Measurements from ENCODE around the gene THADA.

Gene THADA

DNA sequence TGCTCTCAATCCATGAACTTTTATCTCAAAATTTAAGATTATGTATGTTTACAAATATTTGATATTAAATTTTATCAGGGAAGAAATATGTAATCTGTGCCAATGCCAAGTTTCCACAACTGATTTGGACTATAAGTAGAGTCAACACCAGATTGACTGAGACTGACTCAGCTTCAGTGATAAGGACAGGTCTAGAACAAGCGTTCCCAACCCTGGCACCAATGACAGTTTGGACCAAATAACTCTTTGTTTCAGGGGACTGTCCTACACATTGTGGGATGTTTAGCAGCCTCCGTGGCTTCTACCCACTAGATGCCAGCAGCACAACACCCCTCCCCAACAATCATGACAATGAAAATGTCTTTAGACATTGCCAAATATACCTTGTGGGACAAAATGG is 165.3 kb downstream of the THADA start:
- no peak for DNase-seq

- DNase-seq: no peak
Observed at GRCh38 chr2:43429369-43429768, 166.5 kb downstream of the THADA start.

- peak; percentile 39 for DNase-seq
Observed at GRCh38 chr2:43427032-43427424, 168.8 kb downstream of the THADA start.

GRCh38 chr2:43426305-43427031 is 169.4 kb downstream of the THADA start:
- DNase-seq: peak; percentile 96

GRCh38 chr2:43425659-43426058 is 170.2 kb downstream of the THADA start:
- DNase-seq: peak; percentile 43

DNA sequence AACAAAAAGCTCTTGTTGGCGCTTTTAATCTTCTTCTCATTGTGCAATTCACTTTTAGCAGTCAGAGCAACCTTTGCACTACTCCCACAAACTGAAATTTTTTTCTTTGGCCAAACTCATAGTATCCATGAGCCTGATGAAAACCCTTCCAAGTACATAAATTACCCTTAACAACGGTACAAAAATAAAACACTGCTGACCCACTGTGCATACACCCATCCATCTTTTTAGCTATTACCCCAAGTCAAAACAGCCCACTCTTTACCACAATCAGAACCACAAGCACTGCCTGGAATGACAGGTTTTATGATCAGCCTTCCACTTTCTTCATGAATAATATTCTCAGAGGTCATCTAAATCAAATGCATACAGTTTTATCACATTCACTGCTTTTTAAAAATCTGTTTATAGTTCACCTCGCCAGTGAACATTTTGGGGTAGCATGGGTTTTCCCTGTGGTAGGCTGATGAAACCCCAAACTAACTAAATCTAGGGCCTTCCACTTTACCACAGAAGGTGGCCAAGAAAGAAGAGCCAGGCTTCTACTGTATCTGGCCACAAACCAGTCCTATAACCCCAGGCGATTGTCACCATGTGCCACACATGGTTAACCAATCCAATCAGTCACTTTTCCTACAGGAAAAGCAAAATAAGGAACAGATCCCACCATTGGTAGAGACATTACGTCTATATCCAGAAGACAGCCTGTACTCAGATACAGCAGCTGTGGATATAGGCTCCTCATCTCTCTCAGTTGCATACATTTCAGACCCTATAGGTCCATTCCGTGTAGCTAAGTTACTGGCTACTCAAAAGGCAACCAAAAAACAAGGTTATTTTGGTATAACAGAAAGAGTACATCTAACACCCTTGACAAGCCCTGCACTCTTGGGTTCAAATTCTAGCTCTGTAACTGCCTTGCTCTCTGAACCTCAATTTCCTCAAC is 171.3 kb downstream of the THADA start:
- no peak for DNase-seq

DNA sequence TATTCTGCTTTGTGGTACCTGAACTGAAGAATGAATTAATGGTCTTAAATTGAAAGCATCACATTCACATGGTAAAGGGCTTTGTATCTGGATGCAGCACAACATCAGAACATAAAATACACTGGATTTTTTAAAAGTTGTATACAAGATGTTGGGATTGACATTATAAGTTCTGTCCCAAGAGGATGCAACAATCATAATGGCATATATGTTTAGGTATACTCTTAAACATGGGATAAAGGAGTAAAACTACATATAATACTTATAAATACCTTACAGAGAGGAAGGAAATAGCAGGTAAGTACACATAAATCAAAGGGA is 171.9 kb downstream of the THADA start:
- DNase-seq: no peak

- DNase-seq: peak; percentile 40
Observed at GRCh38 chr2:43421194-43421593, 174.6 kb downstream of the THADA start.

DNA sequence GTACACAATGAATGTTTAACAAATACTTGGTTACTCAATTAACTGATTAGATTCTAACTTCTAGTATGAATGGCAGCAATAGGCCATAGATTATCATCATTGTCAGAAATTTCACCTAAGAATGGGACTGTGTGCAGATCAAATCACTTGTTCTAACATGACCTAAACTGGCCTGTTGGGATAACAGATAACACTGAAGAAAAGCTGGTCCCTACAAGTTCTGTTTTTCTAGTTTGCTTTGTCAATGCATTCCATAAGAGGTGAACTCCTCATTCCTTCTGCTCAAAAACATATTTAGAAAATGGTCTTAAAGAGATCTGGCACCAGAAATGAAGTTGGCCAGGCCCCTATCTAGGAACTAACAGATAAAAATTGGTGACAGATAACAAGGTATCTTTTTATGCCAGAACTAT is 175.4 kb downstream of the THADA start:
- peak; percentile 84 for DNase-seq

- no peak for DNase-seq
Observed at GRCh38 chr2:43419876-43420275, 176.0 kb downstream of the THADA start.

DNA sequence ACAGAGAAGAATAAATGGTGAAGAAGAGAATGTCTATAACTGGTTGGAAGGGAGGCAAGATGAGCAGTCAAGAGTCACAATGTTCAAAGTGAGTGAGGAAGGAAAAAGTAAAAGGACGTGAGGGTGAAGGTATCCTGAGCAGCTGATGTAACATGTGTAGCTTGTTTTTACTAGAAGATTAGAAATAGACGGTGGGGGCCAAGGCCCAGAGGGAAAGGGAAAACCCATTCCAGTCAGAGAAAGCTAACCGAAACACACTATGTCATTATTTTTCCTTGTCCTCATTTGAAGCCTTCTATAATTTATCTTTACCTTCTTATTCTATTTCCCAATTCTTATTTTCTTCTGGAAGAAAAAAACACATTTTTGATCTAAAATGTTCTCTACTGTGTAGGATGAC is 176.6 kb downstream of the THADA start:
- DNase-seq: no peak

GRCh38 chr2:43418680-43419079 is 177.2 kb downstream of the THADA start:
- no peak for DNase-seq

GRCh38 chr2:43417300-43417699 is 178.5 kb downstream of the THADA start:
- no peak for DNase-seq

DNA sequence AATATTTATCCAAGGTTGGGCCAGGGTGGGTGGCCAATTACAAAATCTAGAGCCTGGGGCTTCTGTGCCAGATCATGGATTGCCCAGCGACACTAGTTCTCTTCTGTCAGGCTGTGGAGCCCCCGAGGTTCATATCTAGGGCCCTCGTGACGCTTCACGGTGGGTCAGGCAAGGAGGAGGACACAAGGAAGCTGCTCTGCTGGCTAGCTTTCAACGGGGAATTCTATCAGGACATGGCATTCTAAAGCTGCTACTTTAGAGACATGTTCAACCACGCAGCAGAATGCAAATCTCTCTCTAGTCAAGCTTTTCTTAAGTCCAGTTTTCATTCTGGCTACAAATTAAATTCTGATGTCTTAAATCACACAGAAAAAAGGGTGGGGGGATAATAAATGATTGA is 180.2 kb downstream of the THADA start:
- no peak for DNase-seq

DNA sequence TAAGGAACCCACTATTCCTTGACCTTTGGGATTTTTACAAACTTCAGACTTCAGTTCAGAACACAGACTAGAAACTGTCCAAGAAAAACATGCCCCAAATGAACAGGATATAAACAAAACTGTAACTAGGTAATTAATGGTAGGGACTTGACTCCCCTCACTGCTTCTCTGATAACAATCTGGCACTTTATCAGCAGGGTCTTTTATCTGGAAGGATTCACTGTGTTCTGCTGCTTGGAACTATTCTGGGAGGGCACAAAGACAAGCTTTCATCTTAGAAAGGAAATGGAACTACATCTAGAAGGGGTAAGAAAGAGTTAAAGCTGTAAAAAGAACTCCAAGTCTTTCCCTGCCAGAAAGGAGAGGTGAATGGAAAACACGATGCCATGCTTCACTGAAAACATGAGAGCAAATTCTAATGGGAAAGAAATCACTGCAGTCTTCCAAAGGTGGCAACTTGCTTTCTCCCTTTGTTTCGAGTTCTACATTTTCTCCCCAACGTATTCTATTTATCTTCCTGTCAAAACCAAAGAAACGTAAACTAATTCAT is 181.2 kb downstream of the THADA start:
- no peak for DNase-seq

DNA sequence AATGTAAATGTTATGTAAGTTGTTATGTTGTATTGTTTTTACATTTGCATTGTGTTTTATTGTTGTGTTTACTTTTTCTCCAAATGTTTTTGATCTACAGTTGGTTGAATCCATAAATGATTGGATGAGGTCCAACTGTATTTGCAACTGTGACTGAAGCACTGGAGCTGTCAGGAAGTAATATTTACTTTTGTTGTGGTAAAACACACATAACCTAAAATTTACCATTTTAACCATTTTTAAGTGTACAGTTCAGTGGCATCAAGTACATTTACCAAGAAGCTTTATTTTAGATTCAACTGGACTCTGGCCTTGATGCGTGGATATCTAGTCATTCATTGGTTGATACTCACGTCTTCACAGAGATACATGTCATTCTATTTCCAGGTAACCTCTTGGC is 181.8 kb downstream of the THADA start:
- no peak for DNase-seq

DNA sequence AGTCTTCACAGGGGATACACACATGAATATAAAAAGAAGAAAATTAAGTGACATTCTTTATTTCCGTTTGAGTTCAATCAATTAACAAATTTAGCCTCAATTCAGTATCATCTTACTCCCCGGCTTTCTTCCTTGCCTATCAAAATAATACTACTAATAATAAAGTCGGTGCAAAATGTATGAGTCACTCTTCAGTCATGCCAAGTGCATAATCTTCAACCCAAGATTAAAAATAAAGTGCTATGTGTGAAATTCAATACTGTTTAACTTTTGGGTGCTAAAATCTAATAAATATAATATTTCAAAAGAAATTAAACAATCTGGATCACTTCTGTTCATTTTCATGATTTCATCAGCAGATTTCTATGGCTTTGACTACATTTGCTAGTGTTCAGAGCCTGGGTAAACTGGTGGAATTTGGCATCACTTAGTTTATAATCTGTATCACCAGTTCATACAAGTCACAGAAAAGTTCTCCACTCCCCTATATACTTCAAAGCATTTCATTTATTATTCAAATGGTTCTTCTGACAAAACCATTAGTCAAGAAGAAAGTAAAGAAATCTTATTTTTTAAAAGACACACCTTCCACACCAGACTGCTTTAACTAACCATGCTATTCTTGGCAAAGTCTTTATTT is 183.6 kb downstream of the THADA start:
- no peak for DNase-seq

- DNase-seq: no peak
Observed at GRCh38 chr2:43410055-43410604, 185.7 kb downstream of the THADA start.

- DNase-seq: no peak
Observed at GRCh38 chr2:43408407-43409160, 187.3 kb downstream of the THADA start.

DNA sequence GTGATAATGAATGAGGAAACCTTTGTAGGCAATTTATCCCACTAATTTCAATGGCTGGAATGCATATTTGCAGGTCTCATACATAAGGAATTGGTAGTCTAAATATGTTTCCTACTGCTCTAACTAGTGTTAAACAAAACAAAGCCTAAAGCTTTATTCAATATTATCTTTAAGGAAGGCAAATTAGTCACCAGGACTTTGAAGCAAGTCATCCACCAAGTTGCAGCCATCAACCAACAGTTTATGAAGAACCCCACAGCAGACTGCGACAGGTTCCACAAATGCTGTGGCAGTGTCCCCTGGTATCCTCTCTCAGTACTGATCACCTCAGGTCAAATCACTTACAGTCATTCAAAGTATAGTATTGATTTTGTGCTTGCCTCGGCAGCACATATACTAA is 187.9 kb downstream of the THADA start:
- DNase-seq: no peak

- DNase-seq: no peak
Observed at GRCh38 chr2:43406651-43407279, 189.1 kb downstream of the THADA start.

DNA sequence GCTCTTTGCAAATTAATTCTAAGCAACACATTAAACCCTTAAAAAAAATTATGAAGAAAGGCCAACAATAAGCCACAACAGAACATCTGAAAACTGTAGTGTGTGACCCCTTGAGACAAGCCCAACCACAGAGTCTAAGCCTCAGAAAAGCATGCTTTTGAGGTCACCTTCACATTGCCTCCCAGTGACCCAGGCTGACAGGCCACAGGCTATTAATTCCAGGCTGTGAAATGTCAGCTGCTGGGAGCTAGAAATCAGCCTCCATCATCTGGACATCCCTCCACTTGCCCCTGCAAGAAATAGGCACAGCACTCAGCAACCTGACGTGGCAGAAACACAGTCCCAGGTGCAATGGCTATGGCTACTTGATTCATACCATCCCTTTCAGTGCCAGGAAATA is 190.0 kb downstream of the THADA start:
- no peak for DNase-seq

Data from hematopoietic multipotent progenitor cell treated with erythropoietin and hydrocortisone succinate and interleukin-3 and kit ligand, for 8 days (in vitro differentiated cells).